Measurements from ENCODE around the gene MOBP.

Gene MOBP

DNA sequence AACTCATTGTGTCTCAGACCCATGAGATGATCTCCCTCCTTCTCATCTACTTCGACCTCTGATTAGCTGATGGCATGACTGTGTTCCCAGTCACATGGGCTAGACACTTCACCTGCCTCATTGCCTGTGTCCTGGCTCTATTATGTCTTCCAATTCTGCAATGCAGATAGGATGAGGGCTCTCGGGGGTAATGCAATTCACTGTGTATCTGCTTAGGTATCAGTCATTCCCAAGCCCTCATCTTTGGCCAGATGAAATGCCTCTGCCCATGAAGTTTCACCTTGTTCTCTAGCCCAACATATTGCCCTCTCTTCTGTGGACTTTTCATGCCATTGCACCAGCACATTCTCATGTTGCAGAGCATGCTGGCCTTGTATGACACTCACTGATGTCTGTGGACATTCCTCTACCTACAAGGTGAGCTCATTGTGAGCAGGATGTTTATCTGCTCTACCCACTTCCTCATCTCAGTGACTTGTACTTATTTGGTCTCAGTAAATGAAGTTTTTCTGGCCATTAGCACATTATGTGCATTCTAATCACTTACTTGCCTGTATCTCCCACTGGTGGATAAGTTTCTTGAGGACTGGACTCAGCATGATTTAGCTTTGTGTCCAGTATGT is 32.3 kb downstream of the MOBP start:
- DNase-seq: no peak

DNA sequence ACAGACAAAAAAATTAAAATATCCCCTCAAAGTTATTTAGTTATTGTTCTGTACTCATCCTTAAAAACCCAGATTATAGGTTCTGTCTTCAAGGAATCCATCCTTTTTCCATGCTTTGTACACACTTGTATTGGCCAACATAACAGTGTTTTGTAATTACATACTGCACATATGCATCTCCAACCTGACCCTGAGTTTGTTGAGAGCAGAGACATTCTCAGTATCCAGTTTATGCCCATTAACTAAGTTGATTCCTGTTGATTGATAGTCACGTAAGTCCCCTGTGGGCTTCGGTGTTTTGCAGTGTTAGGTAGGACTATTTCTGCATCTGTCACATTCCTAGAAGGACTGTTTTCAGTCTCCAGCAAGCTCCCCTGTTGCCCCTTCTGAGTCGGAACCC is 33.6 kb downstream of the MOBP start:
- no peak for DNase-seq

DNA sequence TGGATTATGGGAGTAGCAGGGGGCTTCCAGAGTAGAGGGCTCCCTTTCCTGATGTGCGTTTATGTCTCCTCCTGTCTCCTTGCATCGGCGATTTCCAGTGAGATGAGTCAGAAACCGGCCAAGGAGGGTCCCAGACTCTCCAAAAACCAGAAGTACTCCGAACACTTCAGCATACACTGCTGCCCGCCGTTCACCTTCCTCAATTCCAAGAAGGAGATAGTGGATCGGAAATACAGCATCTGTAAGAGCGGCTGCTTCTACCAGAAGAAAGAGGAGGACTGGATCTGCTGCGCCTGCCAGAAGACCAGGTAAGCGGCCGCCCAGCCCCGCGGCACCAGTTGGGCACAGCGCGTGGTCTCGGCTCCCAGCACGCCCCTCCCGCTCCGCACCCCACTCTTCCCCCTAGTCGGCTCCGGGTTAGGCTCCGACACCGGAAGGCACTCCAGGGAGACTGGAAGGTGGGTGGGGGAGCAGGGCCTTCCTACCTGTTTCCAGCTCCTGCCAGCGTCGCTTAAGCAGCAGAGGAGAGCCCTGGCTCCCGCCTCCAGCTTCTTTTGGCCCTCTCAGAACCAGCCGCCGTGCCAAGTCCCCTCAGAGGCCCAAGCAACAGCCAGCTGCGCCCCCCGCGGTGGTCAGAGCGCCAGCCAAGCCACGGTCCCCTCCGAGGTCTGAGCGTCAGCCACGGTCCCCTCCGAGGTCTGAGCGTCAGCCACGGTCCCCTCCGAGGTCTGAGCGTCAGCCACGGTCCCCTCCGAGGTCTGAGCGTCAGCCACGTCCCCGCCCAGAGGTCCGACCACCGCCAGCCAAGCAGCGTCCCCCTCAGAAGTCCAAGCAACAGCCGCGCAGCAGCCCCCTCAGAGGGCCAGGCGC is 34.7 kb downstream of the MOBP start:
- DNase-seq: no peak

DNA sequence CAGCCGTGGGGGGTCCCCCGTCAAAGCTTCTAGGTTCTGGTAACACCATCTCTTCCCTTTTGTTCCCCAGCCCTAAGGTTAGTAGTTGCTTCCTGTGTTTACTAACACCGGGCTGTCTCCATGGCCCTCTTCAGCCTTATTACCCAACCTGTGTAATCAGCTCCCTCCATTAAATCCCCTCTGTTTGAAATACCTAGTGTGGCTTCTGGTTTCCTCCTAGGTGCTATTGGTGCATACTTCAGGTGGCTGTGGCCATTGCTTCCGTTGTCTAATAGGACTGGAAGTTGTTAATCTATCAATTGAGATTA is 35.3 kb downstream of the MOBP start:
- DNase-seq: no peak

DNA sequence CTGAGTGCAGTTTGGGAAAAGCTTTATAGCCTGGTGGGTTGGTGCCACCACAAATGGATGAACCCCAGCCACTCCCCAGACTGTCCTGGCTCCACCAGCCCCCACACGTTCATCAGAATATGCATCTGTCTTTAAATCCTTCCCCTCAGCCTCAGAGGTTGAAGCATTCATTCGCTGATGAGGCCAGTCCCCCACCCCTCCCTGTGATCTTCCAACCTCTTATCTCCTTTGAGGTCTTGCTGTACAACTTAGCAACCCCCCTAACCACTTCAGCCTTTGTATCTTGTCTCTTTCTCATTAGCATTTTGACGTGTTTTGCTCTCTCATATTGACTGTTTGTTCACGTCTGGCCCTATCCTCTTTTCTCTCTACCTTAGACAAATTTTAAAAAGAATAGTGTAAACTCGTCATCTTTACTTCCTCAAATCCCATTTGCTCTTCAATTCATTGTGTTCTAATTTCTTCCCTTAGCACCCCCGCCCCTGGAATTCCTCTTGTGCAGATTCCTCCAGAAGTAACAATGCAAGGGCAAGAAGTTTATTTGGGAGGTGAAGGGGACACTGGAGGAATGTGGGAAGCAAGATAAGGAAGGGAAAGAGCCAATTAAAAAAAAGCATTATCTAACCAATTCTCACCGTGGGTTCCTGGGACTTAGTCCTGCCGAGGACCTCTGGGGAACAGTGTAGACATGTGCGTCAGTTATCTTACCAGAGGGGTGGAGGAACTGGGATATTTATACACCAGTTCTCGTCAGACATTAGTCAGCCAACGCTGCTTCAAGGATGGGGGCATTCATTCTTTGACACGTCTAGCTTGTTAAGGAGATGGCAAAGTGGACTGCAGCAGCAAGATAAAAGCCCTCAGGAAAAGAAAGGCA is 38.6 kb downstream of the MOBP start:
- DNase-seq: no peak

DNA sequence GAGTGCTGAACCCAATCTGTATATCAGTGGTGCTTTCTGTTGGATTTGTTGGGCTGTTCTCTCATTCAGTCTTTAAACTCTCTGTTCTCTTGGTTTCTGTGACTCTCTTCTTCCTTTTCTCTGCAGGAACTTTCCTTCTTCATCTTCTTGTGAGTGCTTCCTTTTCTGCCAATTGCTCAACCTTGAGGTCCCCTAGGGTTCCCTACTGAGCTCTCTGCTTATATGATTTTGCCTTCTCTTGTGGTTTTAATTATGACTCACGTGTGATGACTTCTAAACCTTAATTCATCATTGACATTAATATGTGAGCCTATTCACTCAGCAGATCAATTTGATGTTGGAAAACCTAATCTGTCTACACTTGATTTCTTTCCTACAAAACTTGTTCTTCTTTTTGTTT is 39.4 kb downstream of the MOBP start:
- DNase-seq: no peak

DNA sequence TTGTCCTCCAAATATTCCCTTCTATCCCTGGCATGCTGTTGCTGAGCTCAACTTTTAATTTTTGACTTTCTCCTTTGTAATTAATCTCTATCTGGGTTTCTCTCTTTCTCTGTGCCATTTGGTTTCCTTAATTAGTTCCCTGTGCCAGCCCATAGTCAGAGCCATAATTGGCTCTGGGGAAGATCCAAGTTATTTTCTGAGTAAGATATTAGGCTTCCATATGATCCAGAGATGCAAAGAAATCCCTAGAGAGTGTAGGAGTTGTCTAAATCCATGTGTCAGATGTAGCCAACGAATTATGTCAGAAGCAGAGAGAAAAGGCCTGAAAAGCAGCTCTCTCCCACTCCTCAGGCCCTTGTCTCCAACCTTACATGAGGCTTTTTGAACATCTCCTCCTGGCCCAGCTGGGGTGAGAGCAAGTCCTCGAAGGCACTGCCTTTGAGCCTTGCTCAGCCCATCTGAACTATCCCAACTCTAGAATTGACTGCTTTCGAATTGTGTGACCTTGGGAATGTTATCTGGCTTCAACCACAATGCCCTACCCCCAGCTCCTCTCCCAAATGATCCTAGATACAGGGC is 46.4 kb downstream of the MOBP start:
- no peak for DNase-seq

DNA sequence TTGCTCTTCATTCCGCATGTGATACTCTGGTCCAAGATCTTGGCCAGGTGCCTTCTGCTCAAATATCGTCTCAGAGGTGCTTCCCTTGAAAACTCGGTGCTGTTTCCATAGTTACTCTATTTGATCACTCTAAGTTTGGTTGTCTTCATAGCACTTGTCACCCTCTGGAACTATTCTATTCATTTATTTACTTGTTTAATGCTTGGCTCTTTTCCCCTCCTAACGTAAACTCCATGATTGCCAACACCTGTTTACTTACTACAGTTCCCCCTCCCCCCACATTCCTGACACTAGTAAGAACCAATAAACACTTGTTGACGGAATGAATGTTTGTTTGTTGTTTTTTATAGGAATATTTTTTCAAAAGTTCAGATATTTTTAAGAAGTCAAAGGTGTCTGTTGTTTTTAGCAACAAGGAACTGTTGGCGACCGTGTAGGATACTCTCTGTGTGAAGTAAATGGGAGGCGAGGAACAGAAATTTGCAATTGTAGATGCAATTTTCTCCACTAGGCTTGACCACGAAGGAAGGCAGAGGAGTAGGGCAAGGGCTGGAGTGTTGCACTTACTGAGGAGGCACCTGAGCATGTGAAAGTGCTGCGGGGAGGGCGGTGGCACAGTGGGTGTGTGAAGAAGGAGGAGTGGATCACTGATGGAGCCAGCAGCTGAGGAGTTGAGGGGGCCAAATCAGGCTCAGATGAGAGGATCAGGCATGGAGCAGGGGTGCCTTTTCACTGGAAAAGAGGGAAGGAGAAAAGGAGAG is 48.4 kb downstream of the MOBP start:
- DNase-seq: no peak

DNA sequence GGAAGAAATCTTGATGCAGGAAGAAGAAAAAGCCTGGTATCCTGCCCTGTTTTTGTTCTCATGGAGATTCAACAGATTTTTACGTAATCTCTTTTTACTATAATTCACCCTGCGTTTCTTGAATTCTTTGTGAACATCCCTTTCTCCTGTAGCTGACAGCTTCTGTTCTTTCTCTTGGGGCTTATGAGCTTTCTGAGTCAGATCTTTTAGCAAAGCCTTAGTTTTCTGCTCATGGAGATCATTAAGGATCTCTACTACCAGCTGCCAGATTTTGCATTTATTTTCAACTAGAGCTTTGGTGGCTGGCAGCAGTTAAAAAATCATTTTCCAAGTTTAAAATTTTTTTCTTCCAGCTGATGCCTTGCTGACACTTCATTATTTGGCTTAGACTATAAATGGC is 51.6 kb downstream of the MOBP start:
- DNase-seq: no peak

DNA sequence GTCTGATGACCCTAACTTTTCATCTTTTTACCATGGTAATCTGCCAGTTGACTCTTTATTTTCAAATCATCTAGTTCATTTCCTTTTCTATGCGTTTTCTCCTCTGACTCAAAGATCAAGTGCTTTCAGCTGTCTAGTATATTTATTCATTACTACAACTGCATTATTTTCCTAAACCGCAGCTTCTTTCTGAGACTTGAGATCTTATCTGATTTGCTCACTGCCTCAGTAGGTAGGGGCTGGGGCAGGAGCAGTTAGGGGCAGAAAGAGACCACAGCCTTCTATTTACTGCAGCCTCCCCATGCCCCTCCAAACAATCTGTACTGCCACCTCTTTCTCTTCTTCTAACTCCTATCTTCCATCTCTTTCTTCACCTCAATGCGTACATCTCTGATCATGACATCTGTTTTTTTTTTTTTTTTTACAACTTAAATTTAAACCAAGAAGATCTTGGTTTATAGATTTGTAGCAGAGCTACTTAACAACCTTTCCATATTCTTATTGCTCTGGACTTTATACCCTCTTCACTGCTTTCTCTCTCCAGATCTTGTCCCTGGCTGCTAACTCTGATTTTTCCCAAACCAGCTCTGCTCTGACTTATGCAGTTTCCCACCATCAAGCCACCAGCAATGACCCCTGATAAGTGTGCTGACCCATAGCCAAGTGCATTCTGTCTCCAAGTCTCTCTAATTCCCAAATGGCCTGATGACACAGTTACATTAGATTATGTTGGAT is 52.2 kb downstream of the MOBP start:
- no peak for DNase-seq

DNA sequence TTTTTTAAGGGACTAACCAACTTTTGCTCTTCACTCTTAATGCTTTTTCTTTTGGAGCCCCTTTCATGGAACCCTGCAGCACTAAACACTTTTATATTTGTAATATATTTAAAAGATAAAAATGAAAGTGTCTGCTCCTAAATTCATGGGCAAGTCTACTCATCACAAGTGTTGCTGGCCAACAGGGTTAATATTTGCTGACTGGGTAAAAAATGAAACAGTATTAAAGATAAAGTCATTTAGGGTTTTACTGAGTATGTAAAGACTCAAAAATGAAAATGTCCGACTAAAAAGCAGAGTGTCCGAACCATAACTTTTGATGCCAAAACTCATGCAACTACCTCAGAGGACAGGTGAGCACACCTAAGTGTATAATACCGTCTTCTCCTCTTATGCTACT is 54.0 kb downstream of the MOBP start:
- no peak for DNase-seq

DNA sequence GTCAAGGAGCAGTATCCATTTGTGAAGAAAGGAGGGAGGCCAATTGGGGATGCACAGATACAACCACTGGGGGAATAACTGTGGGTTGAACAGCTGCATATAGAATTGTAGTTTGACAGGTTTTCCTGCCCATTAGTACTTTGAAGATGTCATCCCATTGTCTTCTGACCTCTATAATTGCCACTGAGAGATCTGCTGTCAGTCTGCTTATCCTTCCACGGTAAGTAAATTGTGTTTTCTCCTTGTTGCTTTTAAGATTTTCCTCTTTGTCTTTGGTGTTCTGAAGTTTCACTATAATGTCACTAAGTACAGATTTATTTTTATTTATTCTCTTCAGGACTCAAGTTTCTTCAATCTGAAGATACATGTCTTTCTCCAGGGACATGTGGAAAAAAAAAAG is 56.6 kb downstream of the MOBP start:
- no peak for DNase-seq

DNA sequence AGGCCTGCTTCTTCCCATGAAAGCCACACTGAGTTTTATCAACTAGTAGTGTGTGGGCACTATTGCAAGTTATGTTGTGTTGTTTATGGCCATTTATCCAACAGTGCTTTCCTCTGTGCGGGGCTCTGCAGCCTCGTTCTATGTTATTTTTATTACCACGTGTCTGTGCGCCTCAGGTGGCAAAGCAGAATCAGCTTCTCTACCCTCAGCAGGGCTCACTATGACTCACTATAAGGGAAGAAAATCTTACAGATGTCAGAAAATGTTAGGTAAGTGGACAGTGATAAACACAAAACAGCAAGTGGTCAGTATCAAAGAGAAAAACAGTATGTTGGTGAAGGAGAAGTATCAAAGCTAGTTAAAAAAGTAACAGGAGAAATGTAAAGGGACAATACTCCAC is 61.4 kb downstream of the MOBP start:
- no peak for DNase-seq

DNA sequence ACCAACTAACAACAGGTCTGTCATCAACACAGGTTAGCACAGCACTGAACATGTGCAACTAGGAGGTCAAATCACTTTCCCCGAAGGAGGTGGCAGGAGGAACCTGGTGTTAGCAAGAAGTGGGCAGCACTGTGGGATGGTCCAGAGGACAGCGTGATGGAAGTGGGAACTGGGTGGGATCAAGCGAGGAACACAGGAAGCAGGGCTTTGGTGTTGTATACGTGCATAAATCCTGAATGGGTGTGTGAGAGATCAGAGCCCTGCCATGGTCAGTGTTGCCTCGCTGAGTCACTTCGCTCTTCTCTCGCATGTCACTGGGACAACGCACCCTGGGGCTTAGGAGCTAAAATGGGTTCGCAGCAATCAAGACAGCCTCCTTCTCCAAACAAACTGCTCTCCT is 62.1 kb downstream of the MOBP start:
- no peak for DNase-seq

DNA sequence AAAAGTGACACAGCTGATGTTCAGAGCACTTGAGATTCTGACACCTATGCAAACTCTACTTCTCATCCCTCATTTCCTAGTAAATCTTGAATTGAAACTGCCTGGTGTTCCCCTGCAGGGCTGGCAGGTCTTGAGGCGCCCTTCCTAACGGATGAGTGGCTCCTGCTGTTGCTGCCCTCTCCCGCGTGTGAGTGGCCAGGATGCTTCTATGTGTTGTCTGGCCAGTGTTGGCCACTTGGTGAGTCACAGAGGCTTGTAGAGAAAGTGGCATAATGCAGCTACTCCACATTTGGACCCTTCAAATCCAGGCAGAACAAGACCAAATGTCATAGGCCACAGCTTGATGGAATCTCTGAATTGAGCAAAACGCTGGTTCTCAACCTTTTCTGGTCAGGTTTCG is 63.6 kb downstream of the MOBP start:
- DNase-seq: no peak

DNA sequence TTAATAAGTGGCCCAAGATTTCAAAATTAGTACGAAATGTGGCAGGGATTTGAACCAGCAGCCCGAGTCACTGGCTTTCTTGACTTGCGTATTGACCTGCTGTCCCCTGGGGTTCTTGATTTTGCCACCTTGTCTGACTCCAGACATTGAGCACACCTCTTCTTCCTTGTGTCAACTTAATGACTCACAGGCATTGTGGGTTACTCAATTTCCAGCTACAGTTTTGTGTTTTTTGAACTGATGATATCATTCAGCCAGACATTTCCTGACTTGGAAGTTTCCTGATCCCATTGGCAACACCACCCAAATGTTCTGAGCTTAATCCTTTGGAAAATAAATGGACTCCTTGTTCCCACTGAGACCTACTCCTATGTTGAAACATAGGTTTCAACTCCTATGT is 64.2 kb downstream of the MOBP start:
- DNase-seq: no peak

DNA sequence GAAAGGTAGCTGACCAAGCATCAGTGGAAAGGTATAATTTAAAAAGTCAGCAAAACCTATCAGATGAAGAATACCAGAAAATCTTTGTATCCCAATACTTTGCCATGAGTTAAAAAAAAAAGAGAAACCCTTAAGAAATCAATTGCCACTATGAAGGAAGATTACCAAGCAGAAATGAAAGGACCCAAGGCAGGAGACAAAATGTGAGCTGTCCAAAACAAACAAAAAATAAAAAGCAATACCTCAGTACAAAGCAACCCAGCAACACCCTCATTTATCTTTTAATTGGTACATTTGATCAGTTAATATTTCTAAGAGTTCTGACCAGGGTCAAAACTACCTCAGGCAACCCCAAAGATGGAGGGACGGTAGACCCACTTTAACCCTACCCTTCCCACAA is 65.3 kb downstream of the MOBP start:
- no peak for DNase-seq

DNA sequence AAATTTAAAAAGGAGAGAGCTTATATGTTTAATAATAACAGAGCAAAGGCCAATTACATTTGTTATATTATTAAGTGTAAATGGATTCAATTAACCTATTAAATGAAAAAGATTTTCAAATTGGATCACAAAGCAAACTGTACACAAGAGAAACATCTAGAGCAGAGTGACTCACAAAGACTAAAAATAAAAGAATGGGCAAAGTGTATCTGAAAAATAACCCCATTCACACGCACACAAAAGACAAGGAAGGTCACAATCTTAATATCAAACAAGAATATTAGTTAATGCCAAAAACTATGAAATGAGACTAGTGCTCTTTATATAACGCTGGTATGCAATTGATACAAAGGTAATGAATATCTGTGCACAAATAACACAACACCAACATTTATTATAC is 65.7 kb downstream of the MOBP start:
- no peak for DNase-seq

DNA sequence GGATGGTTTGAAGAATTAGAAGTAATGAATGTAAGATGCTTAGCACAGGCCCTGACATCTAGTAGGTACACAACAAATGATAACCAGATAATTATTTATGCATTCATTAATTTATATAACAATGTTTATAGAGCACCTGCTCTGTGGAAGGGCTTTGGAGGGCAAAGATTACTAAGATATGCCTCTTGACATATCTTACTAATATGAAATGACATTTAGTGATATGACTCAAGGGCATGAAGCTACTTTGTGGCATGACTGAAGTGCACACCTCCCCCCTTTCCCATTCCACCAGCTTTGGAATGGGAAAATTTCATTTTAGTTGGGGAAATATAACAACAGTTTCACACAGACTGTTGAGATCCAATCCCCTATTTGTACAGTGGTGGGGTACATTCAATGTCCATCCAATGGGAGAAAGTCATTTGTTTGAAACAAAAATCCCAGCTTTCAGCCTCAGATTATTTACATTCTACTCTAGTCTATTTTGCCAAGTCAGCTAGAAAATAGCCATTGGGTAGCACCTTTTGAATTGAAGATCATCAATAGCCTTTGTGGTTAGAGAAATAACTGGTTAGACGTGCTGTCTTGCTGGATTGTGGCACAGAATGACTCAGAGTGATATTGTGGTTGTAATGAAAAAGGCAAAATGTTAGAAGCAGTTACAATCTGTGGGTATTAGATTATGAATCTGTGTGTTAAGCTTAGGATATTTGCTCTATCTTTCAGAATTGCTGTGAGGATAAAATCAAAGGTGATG is 72.9 kb downstream of the MOBP start:
- DNase-seq: no peak

DNA sequence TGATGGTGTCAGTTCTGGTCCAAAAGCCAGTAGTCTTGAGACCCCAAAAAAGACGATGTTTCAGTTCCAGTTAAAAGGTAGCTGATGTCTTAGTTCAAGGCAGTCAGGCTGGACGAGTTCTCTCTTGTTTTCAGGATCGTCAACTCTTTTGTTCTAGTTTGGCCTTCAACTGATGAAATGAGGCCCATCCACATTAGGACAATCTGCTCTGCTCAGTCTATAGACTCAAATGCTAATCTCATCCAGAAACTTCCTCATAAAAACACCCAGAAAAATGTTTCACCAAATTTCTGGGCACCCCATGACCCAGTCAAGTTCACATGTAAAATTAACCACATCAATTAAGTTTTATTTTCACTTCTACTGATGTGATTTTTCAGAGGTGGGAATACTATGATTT is 74.0 kb downstream of the MOBP start:
- DNase-seq: no peak

DNA sequence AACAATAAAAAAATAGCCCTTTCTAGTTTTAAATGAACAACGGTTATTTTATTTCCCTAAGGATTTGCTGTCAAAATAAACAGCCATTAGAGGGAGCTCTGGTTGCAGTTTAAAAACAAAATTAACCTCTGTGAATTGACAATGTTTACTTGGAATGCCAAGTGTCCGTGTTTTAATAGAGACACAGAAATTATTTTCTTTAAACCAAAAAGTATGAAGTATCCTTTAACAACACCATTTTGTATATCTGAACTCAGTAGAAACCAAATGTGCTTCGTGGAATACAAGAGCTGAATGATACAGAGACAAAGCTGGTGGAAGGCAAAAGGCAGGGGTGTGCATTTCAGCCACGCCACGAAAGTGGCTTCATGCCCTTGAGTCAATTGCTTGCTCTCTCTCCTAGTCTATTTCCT is 74.4 kb downstream of the MOBP start:
- no peak for DNase-seq
